IMR-90 (cell line): ENCODE results near the gene NUDCD3.

ENCODE experiments used
- BHLHE40 ChIP-seq: fragments of 150-350 bp; IDR thresholded peaks from 2 replicates; pipeline ENCODE4 v1.6.1; 2016; ENCODE audit warnings: mild to moderate bottlenecking, low read depth, low read length
- POLR2A ChIP-seq: IDR thresholded peaks from 2 replicates; pipeline ENCODE4 v1.6.1; 2012; ENCODE audit warnings: mild to moderate bottlenecking, low read depth, low read length
- RAD21 ChIP-seq: IDR thresholded peaks from 2 replicates; pipeline ENCODE4 v1.6.1; 2012; ENCODE audit warnings: low read length, improper control_type of control experiment
- SMC3 ChIP-seq: fragments of 150-350 bp; IDR thresholded peaks from 2 replicates; pipeline ENCODE4 v1.6.1; 2016; ENCODE audit warnings: low read depth, mild to moderate bottlenecking, antibody characterized with exemption, low read length, moderate library complexity
- TF ChIP-seq, protein P1 (sequence below): conservative IDR thresholded peaks from 2 replicates; pipeline ENCODE4 v1.5.1; 2012; ENCODE audit warnings: mild to moderate bottlenecking, low read depth, low read length, improper control_type of control experiment
- TF ChIP-seq, protein P2 (sequence below): fragments of 150-350 bp; IDR thresholded peaks from 2 replicates; pipeline ENCODE4 v1.6.1; 2017; ENCODE audit warnings: mild to moderate bottlenecking, antibody characterized with exemption, low read length, low read depth

DNA sequence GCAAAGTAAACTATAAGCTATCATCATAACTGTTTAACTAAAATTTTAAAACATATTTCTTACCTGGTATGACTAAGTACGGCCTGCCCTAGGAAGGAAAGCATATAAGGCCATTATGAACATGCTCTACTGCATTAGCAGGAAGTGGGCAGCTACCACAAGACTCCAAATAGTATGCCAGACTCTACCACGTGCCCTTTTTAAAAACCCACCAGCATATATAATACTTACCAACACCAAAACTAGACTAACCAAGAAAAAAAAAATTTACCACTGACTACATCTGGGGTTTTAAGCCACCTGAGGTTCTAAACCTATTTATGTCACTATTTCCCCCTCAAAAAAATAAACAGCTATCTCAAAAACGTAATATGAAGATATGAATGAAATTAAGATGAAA is 30.1 kb downstream of the NUDCD3 start:
- no peak for TF ChIP-seq RAD21
- TF ChIP-seq, protein P1, sequence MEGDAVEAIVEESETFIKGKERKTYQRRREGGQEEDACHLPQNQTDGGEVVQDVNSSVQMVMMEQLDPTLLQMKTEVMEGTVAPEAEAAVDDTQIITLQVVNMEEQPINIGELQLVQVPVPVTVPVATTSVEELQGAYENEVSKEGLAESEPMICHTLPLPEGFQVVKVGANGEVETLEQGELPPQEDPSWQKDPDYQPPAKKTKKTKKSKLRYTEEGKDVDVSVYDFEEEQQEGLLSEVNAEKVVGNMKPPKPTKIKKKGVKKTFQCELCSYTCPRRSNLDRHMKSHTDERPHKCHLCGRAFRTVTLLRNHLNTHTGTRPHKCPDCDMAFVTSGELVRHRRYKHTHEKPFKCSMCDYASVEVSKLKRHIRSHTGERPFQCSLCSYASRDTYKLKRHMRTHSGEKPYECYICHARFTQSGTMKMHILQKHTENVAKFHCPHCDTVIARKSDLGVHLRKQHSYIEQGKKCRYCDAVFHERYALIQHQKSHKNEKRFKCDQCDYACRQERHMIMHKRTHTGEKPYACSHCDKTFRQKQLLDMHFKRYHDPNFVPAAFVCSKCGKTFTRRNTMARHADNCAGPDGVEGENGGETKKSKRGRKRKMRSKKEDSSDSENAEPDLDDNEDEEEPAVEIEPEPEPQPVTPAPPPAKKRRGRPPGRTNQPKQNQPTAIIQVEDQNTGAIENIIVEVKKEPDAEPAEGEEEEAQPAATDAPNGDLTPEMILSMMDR: no peak
- no peak for TF ChIP-seq POLR2A
- TF ChIP-seq, protein P2, sequence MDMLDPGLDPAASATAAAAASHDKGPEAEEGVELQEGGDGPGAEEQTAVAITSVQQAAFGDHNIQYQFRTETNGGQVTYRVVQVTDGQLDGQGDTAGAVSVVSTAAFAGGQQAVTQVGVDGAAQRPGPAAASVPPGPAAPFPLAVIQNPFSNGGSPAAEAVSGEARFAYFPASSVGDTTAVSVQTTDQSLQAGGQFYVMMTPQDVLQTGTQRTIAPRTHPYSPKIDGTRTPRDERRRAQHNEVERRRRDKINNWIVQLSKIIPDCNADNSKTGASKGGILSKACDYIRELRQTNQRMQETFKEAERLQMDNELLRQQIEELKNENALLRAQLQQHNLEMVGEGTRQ: no peak
- TF ChIP-seq SMC3: no peak
- no peak for TF ChIP-seq BHLHE40
